Activated naive CD4-positive, alpha-beta T cell treated with anti-CD3 and anti-CD28 coated beads, Interleukin-2, amount 50 U/mL, for 24 hours (primary cell): ENCODE results near the gene CMIP.

Experiments used
- H3K27ac Mint-ChIP-seq: one replicate; pipeline ENCODE4 v1.8.0; 2021; ENCODE audit warnings: mild to moderate bottlenecking, mixed read lengths
- H3K27me3 Mint-ChIP-seq: one replicate; pipeline ENCODE4 v1.8.0; 2021; ENCODE audit warnings: mixed read lengths
- H3K36me3 Mint-ChIP-seq: one replicate; pipeline ENCODE4 v1.8.0; 2021; ENCODE audit warnings: mixed read lengths
- H3K4me1 Mint-ChIP-seq: one replicate; pipeline ENCODE4 v1.8.0; 2021; ENCODE audit warnings: mixed read lengths
- H3K4me3 Mint-ChIP-seq: one replicate; pipeline ENCODE4 v1.8.0; 2021; ENCODE audit warnings: mild to moderate bottlenecking, mixed read lengths
- H3K9me3 Mint-ChIP-seq: one replicate; pipeline ENCODE4 v1.8.0; 2021; ENCODE audit warnings: mixed read lengths

The CMIP gene

DNA sequence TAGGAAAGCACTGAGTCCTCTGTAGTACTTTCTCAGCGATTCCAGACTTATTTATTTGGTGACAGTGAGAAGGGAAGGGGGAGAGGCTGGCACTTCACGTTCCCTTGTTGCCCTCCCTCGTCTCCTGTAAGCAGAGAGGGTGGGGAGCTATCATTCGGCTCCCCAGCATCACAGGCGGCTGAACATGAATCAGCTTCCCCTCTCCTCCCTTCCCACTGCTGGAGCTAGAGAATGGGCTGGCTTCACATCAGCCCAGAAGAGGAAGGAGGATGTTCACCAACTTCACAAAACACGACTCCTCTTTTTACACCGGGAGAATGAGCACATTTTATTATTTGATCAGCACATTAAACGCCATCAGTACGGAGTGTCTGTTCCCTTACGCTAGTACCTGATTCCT is 6.7 kb upstream of the CMIP start:
- Mint-ChIP-seq H3K27ac (no peak overlapping the region), H3K36me3 (no peaks in the 10 kb centered on the region), H3K4me1 (no peaks in the 10 kb centered on the region), H3K27me3 (no peaks in the 10 kb centered on the region), H3K4me3 (no peak overlapping the region), H3K9me3 (no peaks in the 10 kb centered on the region)

DNA sequence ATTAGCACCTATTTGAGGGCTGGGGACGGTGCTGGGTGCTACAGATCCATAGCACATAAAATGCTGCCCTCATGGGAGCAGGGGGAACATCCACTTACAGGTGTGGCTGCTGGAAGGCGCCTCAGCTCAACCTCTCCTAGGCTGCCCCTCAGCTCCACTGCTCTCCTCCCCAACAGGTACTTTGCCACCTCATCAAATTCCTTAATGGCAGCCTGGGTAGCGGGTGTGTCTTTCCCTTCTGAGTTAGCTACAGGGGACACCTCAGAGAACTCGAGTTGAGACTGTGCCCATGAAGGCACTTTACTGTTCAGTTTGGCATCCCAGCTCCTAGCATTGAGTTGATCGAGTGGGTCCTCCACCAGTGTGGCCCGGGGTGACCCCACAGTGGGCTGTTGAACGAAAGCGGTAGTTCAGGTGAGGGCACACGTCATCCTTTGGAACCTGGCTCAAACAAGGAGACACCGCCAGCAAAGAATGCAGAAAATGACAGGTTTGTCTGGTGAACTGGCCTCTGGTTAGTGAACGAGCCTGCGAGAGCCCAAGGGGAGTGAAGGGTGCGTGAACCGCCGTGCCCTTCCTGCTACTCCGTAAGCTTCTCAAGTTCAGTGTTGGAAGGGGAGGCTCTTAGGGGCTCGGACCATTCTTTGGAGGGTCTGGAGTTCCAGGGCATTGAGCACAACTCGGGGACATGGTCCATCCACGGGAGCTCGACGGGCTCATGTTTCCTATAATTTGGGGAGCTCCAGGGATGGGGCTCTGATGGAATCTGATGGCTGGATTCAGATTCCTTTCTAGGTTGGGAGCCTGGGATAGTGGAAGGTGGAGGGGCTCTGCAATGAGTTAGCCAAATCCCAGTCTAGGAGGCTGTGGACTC is 3.5 kb upstream of the CMIP start:
- H3K27me3 Mint-ChIP-seq, result no peaks in the 10 kb centered on the region
- H3K36me3 Mint-ChIP-seq, result no peaks in the 10 kb centered on the region
- H3K9me3 Mint-ChIP-seq, result no peaks in the 10 kb centered on the region
- no peak overlapping the region for H3K4me3 Mint-ChIP-seq
- H3K27ac Mint-ChIP-seq, result no peak overlapping the region
- peaks cover 9% of the 10 kb centered on the region for H3K4me1 Mint-ChIP-seq

DNA sequence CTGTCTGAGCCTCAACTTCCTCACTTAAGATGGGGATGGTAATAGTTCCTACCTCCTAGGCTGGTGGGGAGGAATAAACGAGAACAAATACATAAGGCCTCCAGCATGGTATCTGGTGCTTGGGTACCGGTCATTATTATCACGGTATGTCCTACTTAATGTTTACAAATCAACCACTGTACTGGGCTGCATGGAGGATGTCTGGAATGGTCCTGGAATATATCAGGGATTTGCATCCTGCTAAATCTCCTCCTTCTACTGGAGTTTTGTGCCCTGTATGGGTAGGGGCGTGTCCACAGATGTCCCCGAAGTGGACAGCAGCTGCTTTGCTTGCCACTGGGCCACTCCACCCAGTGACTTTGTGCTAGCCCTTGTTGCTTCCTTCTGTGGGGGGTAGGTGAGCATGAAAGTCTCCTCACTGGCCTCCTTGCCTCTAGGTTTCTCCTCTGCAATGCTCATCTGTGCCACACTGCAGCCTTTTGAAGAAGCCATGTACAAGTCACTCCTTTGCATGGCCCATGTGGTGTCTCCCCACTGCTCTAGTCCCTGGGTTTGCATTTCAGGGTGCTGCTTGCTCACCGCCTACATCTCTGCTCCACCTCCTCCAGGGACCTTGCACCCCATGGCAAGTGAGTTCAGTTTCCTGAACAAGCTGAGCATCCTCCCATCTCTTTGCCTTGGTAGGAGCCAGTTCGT is 2.2 kb upstream of the CMIP start:
- Mint-ChIP-seq H3K27me3 (no peaks in the 10 kb centered on the region), H3K9me3 (no peaks in the 10 kb centered on the region), H3K4me3 (no peak overlapping the region), H3K4me1 (peaks cover 22% of the 10 kb centered on the region), H3K27ac (no peak overlapping the region), H3K36me3 (no peaks in the 10 kb centered on the region)

DNA sequence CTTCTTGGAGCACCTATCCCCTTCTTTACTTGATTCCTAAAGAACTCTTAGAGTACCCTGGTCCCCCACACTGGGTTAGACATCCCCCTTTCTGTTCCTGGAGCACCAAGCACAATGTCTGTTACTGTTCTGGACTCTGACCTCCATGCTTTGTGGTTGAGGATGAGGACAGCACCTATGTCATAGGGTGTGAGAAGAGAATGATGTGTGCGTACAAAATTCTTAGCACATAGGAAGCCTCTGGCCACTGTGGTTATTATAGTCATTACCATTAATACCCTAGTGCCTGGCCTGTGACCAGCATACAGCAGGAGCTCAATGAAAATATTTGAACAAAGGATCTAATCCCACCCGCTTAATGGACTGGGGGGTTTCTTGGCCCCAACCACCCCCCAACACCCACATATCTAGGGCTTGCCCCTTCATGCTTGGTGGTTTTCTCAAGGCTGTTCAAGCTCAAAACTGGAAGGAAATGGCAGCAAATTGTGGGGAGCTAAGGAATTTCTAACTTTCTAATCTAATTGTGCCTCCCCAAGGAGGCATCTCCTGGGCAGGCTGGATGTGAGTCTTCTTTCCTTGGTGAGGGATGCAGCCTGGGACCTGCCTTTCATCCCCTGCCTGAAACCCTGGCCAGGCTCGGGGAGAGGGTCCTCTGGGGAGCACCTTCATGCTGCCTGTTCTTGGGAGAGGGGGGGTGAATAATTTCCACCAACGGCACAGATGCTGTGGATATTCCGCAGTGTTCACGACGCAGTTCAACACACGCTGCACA is 1.5 kb upstream of the CMIP start:
- Mint-ChIP-seq H3K36me3 (no peaks in the 10 kb centered on the region), H3K27me3 (no peaks in the 10 kb centered on the region), H3K4me1 (peaks cover 27% of the 10 kb centered on the region), H3K27ac (peak overlapping the region; percentile 87), H3K4me3 (peak overlapping the region; percentile 79), H3K9me3 (no peaks in the 10 kb centered on the region)

DNA sequence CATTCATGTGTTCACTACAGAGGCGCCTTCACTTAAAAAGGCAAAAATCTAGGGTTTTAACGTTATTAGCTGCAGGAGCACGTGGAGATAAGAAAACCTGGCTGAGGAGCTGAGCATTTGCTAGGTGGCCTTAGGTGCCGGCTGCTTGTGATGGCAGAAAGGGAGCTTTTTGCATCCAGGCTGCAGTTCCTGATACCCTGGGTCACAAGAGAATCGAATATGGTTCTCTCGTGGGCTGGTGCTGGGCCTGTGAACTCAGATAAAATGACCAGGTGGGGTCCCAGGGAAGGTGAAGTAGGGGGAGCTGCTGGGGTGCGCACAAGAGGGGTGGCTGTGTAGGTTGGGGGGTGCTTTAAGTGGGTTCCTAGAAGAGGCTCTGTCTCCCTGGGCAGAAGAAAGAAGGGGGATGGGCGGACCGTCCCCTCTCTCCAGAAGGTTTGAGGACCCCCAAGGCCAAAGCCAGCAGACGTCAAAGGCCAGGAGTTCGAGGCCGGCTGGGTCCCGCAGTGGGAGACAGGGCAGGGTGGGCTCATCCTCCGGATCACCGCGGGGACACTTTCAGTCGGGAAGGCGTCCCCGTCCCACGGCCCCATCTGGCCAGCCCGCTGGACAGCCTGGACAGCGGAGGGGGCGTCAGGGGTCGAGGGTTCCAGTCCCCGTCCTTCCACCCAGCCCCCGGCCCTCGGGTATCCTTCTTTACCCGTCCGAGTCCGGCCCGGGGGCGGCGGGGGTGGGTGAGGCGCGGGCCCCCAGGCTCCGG is 740 bp upstream of the CMIP start:
- Mint-ChIP-seq H3K27me3 (no peaks in the 10 kb centered on the region), H3K36me3 (no peaks in the 10 kb centered on the region), H3K27ac (peak overlapping the region; percentile 87), H3K9me3 (no peaks in the 10 kb centered on the region), H3K4me3 (peak overlapping the region; percentile 79), H3K4me1 (peaks cover 34% of the 10 kb centered on the region)

DNA sequence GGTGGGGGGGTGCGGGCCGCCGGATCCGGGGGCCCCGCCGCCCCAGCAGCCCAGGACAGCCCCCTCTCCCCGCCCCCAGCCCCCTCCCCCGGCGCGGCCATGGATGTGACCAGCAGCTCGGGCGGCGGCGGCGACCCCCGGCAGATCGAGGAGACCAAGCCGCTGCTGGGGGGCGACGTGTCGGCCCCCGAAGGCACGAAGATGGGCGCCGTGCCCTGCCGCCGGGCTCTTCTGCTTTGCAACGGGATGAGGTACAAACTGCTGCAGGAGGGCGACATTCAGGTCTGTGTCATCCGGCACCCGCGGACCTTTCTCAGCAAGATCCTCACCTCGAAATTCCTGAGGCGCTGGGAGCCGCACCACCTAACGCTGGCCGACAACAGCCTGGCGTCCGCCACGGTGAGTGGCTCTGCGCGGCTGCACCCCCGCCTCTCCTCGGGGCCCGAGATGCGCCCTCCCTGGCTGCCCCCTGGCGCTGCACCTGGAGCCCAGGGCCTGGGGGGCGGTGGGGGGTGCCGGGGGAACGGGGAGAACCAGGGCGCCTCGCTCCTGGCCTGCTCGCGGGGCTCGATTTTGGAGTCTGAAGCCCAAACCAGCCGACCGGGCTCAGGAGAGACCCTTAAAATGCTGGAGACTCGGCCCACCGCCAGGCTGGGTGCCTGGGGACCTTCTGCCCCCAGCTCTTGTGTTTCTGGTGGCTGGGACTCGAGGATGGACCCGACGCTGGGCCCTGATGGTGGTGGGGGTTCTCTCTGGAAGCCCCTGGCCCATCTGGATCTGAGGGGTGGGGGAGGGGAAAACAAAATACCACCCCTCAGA is 744 bp downstream of the CMIP start:
- Mint-ChIP-seq H3K27ac (peak overlapping the region; percentile 49), H3K4me1 (peaks cover 49% of the 10 kb centered on the region), H3K36me3 (no peaks in the 10 kb centered on the region), H3K27me3 (no peaks in the 10 kb centered on the region), H3K4me3 (peak overlapping the region; percentile 89), H3K9me3 (no peaks in the 10 kb centered on the region)

DNA sequence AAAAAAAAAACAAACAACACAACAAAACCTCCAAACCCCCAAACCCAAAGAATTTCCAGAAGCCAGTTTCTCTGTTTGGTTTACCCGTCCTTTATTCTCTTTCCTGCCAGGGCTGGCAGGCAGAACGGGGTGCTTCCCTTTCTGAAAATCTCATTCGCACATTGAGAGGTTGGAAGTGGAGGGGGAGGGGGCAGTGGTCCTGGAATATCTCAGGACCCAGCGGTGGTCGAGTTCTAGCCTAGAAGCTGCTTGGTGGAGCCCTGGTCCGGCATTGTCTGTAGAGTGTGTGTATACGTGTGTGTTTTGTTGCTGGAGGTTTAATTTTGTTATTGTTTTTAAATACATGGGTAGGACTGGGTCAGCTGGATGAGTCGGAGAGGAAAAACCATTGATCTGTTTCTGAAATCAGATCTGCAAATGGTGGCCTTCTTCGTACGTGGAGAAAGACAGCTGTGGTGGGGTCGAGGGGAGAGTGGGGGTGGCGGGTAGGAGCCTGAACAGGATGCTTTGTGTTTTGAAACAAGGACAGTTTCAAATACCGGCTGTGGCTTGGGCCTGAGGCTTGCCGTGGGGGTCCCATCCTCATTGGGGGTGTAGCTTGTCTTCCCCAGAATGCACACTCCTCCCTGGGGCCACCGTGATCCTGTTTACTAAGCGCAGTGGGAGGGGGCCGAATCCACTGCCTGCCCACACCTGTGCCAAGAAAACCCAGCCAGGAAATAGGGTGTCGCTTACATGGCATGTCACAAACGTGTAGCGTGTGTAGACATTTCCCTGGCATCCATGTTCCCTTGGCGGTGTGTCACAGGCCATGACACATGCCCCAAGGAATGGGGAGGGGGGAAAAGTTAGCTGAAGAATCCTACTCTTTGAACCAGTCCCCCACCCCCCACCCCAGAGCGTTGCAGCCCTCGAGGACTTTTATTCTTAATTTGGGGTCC is 1.6 kb downstream of the CMIP start:
- no peaks in the 10 kb centered on the region for H3K27me3 Mint-ChIP-seq
- H3K27ac Mint-ChIP-seq, result peak overlapping the region; percentile 49
- peaks cover 1% of the 10 kb centered on the region for H3K36me3 Mint-ChIP-seq
- peak overlapping the region; percentile 89 for H3K4me3 Mint-ChIP-seq
- peaks cover 58% of the 10 kb centered on the region for H3K4me1 Mint-ChIP-seq
- no peaks in the 10 kb centered on the region for H3K9me3 Mint-ChIP-seq

DNA sequence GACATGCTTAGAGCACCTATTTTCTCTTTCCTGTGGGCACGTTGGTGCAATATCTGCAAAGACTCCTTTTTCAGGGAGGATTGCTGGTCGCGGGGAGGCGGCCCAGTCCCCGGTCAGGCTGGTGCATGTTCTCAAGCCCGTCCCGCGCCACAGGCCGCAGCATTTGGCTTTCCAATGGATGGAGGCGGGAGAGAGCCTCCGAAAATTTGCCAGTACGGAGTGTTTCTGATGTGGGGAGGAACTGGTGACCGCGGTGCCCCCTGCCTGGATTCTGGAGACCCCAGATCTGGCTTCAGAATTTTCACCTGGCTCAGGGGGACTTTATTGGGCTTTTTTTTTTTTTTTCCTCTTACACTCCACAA is 2.3 kb downstream of the CMIP start:
- Mint-ChIP-seq H3K4me3 (peak overlapping the region; percentile 89), H3K9me3 (no peaks in the 10 kb centered on the region), H3K27me3 (no peaks in the 10 kb centered on the region), H3K4me1 (peaks cover 65% of the 10 kb centered on the region), H3K27ac (peak overlapping the region; percentile 49), H3K36me3 (peaks cover 4% of the 10 kb centered on the region)

DNA sequence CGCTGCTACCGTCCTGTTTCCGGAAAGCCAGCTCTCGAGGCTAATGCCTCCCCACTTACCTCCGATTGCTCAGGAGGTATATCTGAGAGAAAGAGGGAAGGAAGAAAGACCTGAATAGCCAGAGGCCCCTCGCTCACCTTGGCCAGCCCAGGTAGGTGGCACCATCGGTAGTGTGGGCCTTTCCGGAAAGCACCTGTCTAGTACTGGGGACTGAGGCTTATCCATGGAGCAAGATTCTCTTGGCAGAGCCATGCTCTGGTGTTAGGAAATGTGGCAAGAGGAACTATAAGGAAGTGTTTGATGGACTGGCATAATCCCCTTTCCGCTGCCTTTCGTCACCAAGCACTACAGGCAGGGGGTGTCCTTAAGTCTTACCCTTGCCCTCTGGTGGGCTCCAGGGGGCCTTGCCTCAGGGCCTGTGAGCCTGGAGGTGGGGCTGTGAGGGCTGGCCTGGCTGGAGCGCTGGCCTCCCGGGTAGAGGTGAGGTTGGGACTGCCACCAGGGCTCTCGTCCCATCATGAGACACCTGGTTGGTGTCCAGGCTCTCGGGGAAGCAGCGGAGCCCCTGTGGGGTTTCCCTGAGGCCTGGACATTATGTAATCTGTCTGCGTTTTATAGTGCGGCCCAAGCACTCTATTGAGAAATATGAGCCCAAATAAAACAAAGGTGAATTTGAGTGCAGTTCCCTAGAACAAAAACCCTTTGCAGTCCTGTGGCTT is 2.9 kb downstream of the CMIP start:
- Mint-ChIP-seq H3K9me3 (no peaks in the 10 kb centered on the region), H3K36me3 (peaks cover 4% of the 10 kb centered on the region), H3K4me1 (peaks cover 71% of the 10 kb centered on the region), H3K27me3 (no peaks in the 10 kb centered on the region), H3K4me3 (peak overlapping the region; percentile 89), H3K27ac (no peak overlapping the region)

DNA sequence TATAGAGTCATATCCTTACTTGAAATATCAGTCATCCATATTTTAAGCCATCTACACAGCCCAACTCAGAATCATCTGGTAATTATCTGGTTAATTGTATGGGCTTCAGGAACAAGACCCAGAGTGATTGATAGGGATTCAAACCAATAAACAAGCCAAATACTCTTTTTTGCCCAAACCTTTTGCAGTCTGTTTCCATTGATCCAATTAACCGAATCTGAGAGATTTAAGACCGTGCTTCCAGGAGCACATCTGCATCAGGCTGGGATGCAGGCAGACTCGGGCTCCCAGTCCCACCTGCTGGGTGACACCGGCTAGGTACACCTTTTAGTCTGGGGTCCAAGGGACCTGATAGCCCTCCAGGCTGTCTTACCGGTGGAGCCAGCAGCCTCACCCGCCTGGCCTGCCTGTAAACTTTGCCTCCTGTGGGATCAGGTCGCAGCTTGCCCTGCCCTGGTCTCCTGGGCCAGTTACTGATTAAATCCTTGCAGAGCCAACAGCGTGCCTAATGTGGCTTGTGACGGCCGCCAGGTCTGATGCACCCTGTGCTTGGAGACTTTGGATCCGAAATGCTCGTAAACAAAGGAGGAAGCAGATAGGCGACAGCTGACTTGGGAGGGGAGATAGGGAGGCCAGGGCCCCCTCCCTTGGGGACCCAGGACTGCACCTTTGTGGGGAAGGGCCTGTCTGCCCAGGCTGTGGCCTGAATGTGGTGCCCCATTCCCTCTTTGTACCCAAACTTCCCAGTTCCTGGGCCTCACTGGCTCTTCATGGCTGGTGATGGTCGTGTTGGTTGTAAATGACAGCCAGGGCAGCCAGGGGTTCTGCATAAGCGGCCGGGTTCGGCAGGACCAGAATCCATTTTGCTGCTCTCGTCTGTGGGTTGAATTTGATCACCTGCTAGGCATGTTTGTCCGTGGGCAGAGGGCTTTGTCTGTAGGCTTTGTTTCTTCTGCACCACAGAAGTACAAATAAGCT is 3.8 kb downstream of the CMIP start:
- no peaks in the 10 kb centered on the region for H3K9me3 Mint-ChIP-seq
- H3K36me3 Mint-ChIP-seq, result peaks cover 4% of the 10 kb centered on the region
- peak overlapping the region; percentile 52 for H3K4me3 Mint-ChIP-seq
- peaks cover 76% of the 10 kb centered on the region for H3K4me1 Mint-ChIP-seq
- H3K27ac Mint-ChIP-seq, result no peak overlapping the region
- H3K27me3 Mint-ChIP-seq, result no peaks in the 10 kb centered on the region

DNA sequence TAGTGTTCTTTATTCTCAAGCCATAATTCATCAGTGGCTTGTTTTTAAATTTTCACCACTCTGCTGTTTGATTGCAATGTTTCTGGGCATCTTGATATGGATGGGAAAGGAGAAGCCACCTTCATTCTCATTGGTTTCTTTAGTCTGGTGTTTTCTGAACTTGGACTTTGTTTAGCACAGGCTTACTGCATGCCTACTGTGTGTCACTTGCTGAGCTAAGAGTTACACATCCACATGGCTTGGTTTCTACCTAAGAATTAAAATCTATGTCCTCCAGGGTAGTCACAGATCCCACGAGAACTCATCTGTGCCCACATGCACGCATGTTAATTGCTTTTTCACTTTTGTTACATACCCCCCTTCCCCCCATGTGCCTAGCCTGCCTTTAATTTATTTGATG is 4.6 kb downstream of the CMIP start:
- Mint-ChIP-seq H3K27me3 (no peaks in the 10 kb centered on the region), H3K36me3 (peaks cover 4% of the 10 kb centered on the region), H3K4me1 (peaks cover 78% of the 10 kb centered on the region), H3K4me3 (no peak overlapping the region), H3K27ac (no peak overlapping the region), H3K9me3 (no peaks in the 10 kb centered on the region)

DNA sequence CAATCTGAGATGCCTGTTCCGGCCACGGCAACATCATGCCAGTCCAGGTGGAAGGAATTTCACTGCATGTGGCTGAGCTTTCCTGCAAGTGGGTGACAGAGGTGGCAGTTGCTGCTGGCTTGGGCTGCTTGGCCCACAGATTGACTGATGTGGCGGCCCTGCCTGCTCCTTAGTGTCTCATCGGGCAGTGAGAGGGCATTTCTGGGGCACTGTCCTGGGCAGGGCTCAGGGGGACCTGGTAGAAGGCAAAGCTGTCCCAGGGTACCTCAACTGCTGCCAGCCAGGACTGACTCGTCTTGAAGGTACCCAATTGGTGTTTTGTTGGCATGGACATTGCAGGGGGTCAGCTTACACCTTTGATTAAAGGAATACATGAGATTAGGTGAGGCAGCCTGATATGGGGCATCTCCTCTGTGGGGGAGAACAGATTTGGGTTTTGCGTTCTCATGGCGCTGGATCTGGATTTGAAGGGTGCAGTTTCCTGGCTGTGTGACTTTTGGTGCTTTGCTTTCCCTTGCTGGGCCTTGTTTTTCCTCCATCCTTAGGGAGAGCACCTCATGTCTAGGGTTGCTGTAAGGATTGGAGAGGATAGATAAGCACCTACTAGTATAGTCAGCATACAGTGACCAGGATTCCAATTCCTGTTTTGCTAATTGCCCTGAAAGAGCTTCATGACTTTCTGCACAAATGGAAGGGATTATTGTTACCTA is 5.4 kb downstream of the CMIP start:
- no peak overlapping the region for H3K4me3 Mint-ChIP-seq
- H3K4me1 Mint-ChIP-seq, result peaks cover 84% of the 10 kb centered on the region
- H3K27ac Mint-ChIP-seq, result peak overlapping the region; percentile 30

More for the DNA sequence above, 5.4 kb downstream of the CMIP start:
- peaks cover 4% of the 10 kb centered on the region for H3K36me3 Mint-ChIP-seq
- no peaks in the 10 kb centered on the region for H3K9me3 Mint-ChIP-seq
- no peaks in the 10 kb centered on the region for H3K27me3 Mint-ChIP-seq
